Prostate gland (tissue), 2 donors: ENCODE measurements around the gene ACOT11. TPM values are rescaled to one million over a fixed set of nuclear protein-coding genes. Genes with fewer than 3 reads are reported as not detected.

ENCODE experiments used
- DNase-seq: peaks from one replicate; pipeline ENCODE4 v3.0.0-alpha.2; 2019; ENCODE audit warnings: low spot score
- H3K27ac ChIP-seq, 2 donors: fragments of 200-600 bp; sonication (generic); 2 replicates each; pipeline ENCODE4 v1.5.1; 2017 to 2019
- H3K27me3 ChIP-seq: fragments of 200-600 bp; sonication (generic); replicated peaks from 2 replicates; pipeline ENCODE4 v1.5.1; 2019; ENCODE audit not compliant: insufficient read depth
- H3K36me3 ChIP-seq, 2 donors: fragments of 200-600 bp; sonication (generic); 1 replicate in 1 of 2; 2 replicates in 1 of 2; pipeline versions ENCODE4 v1.5.1 to v1.8.1; 2017 to 2019
- H3K4me1 ChIP-seq: fragments of 200-600 bp; sonication (generic); replicated peaks from 2 replicates; pipeline ENCODE4 v1.5.1; 2019
- H3K4me3 ChIP-seq, 2 donors: fragments of 200-600 bp; sonication (generic); 2 replicates each; pipeline ENCODE4 v1.5.1; 2017 to 2019
- H3K9me3 ChIP-seq: fragments of 200-600 bp; sonication (generic); 2 replicates; pipeline ENCODE4 v1.5.1; 2017
- POLR2A ChIP-seq: fragments of 450-650 bp; IDR thresholded peaks from one replicate; pipeline ENCODE4 v1.6.1; 2016; ENCODE audit warnings: antibody characterized with exemption, mild to moderate bottlenecking
- POLR2AphosphoS5 ChIP-seq: sonication (generic); formaldehyde crosslinking; IDR thresholded peaks from one replicate; pipeline ENCODE4 v1.6.1; 2017; ENCODE audit warnings: antibody characterized with exemption
- WGBS: methylation state at CpG from one replicate; pipeline ENCODE4 v1.1.5; 2018; 5-methylcytosine and 5-hydroxymethylcytosine counted together
- intact Hi-C: fragments of 100-400 bp; cut with DNase I; formaldehyde crosslinking; loops from one replicate; pipeline ENCODE4 v1.14.2; 2022
- total RNA-seq, 2 donors: library from RNA; depleted of rRNA; stranded (reverse); fragments of >200 nt; gene quantifications; one replicate each; pipeline ENCODE4 v1.1.0, GENCODE V29; 2016
- TF ChIP-seq, protein P1 (sequence below), 4 experiments: fragments of 200-600 bp in 2 of 4; fragments of 450-650 bp in 2 of 4; sonication (generic) in 2 of 4; IDR thresholded peaks; 1 replicate in 3 of 4; 2 replicates in 1 of 4; pipeline ENCODE4 v1.5.1; 2016 to 2019; ENCODE audit warnings: antibody characterized with exemption in 4 of 4, mild to moderate bottlenecking in 2 of 4, moderate library complexity in 2 of 4

The ACOT11 gene
- total RNA-seq, result 10 to 100 TPM in 1 of 2 donors, 1 to 10 TPM in 1; 6.7 to 18.6 TPM

DNA sequence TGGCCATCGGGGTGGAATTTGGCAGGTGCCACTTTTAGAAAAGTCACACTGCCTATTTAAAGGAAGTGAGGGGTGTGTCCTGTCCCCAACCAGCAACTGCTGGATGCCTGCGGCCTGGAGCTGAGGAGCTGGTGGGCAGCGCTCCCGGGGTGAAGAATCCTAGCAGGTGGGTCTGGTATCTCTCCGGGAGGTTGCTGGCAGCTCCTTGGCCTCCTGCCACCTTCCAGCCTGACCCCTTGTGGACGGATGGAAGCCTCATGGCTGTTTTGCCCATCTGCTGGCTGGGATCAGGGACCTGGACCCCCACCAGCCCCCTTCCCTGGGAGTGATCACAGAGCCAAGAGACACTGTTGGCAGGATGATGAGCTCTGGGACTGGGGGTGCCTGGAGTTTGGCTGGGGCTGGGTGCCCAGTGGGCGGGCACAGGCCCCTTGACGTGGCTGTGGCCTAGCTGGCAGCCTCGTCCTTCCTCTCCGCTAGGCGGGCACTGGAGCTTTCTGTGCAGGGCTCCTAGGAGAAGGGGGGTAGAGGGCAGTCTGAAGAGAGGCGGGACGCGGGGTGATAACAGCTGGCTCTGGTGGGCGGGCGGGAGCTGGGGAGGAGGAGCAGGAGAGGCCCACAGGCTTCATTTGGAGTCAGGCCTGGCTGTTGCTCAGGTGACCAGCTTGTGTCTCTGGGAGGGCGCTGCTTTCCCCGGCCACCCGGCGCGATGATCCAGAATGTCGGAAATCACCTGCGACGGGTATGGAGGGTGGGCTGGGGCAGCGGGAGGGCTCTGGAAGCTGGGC, at the start of gene ACOT11:
TSS of gene ACOT11 (plus strand) at position 628 of the 788 bp plus-strand sequence. CDS start at position 710, 82 bp downstream.
- TF ChIP-seq, protein P1, sequence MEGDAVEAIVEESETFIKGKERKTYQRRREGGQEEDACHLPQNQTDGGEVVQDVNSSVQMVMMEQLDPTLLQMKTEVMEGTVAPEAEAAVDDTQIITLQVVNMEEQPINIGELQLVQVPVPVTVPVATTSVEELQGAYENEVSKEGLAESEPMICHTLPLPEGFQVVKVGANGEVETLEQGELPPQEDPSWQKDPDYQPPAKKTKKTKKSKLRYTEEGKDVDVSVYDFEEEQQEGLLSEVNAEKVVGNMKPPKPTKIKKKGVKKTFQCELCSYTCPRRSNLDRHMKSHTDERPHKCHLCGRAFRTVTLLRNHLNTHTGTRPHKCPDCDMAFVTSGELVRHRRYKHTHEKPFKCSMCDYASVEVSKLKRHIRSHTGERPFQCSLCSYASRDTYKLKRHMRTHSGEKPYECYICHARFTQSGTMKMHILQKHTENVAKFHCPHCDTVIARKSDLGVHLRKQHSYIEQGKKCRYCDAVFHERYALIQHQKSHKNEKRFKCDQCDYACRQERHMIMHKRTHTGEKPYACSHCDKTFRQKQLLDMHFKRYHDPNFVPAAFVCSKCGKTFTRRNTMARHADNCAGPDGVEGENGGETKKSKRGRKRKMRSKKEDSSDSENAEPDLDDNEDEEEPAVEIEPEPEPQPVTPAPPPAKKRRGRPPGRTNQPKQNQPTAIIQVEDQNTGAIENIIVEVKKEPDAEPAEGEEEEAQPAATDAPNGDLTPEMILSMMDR (IDR thresholded peaks at IDR 0.05), result peak in 2 of 4 experiments; percentile 53 to 84
- TF ChIP-seq POLR2A, result peak; percentile 32
- peak; percentile 48 for TF ChIP-seq POLR2AphosphoS5
- Histone ChIP-seq H3K4me1 (no peaks in the 10 kb centered on the region), H3K27me3 (no peaks in the 10 kb centered on the region), H3K4me3 (peak within 1 kb of the TSS; percentile 19 to 20), H3K27ac (peak within 1 kb of the TSS; percentile 70 to 78), H3K36me3 (no peaks in the 10 kb centered on the region), H3K9me3 (no peaks in the 10 kb centered on the region)
- intact Hi-C loops, result loop anchor here (2.0 to 10.0 kb wide), 4 partner anchors 33 to 167 kb away; partner anchors contain the start of genes MROH7, SSBP3 and TTC4
- peak; percentile 77 for DNase-seq
- WGBS, result 15% methylated on average over 25 of the region's 25 CpGs

DNA sequence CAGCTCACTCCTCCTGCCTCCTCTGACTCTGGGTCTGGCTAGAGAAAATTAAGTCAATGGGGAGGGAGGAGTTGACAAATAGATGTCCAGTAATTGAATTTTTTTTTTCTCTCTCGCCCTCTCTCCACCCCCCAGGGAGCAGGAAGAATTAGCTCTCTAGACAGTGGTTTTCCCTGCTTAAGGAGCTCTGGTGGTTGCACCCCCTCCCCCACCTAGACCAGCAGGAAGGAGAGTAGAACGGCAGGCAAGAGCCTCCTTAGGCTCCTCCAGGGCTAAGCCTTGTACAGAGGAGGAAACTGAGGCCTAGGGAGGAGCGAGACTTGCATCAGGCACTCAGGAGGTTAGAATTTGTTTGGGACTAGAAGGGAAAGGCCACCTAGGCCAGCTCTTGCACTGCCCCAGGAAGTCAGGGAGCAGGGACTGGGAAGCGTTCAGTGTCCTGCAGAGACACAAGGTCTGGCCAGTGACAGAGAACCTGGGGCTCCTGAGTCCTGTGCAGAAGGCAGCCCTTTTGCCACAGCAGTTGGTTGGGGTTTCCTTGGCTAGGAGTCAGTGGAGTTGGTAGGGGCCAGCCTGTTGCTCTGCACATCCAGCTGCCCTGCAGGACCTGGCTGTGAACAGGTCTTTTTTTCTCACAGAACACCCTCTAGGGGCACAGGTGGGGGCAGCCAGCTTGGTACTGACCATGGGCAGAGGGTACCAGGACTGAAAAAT, 49.5 kb upstream of the ACOT11 start:
- Histone ChIP-seq H3K27me3 (no peaks in the 10 kb centered on the region), H3K9me3 (no peaks in the 10 kb centered on the region), H3K36me3 (no peaks in the 10 kb centered on the region), H3K4me1 (no peaks in the 10 kb centered on the region), H3K27ac (no peak overlapping the region), H3K4me3 (no peak overlapping the region)
- 82% methylated on average over 4 of the region's 4 CpGs for WGBS
- TF ChIP-seq POLR2AphosphoS5, result no peak
- TF ChIP-seq, protein P1 (IDR thresholded peaks at IDR 0.05), result no peak
- no peak for TF ChIP-seq POLR2A
- intact Hi-C loops, result loop anchor here (5.0 kb wide), 1 partner anchor 309 kb away; a partner anchor contains a TSS
- DNase-seq, result no peak

DNA sequence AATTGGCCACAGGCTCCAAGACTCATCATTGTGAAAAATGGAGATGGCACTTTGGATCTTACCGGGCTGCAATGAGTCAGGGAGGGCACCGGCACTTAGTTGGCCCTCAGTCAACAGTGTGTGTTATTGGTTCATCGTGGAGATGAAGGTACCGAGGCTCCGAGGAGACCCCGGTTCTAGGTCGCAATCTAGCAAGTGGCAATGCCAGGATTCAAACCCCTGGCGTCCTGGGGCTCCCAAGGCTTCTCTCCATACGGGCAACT, 49.0 kb upstream of the ACOT11 start:
- TF ChIP-seq POLR2AphosphoS5 (no peak), POLR2A (no peak)
- TF ChIP-seq, protein P1 (IDR thresholded peaks at IDR 0.05), result no peak
- Histone ChIP-seq H3K4me1 (no peaks in the 10 kb centered on the region), H3K27me3 (no peaks in the 10 kb centered on the region), H3K27ac (no peak overlapping the region), H3K4me3 (peak overlapping the region; percentile 15 to 35), H3K9me3 (no peaks in the 10 kb centered on the region), H3K36me3 (no peaks in the 10 kb centered on the region)
- 13% methylated on average over 9 of the region's 9 CpGs for WGBS
- no peak for DNase-seq
- intact Hi-C loops, result loop anchor here (5.0 kb wide), 1 partner anchor 308 kb away; a partner anchor contains a TSS

DNA sequence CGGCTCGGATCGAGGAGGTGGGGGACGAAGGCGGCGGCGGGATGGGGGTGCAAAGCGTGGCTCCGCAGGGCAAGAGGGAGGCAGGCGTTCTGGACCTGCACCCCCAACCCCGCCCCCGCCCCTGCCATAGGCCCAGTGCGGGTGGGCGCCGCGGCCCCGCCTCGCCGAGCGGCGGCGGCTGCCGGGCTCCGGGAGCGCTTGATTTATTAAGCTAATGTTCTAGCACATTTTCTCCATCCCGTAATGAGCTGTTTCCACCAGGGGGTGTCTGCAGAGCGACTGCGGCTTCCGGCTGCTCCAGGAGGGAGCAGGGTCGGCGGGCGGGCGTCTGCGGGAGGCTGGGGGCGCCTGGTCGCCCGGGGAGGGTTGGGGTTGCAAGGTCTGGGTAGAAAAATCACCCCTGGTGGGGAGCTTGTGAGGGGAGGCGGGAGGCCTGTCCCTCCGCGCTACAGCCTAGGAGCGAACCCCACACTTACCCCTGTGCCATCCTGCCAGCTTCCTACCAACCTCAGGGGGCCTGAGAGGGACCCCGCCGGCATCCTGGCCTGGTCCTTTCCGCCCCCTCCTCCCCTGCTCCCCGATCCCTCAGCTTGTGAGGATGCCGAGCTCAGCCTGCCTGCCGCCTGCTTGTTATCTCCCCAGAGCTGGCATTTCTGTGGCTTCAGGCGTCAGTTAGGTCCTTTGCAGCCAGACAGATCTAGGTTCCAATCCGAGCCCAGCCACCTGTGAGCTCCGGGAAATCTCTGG, 48.5 kb upstream of the ACOT11 start:
- Histone ChIP-seq H3K9me3 (no peaks in the 10 kb centered on the region), H3K4me3 (peak overlapping the region; percentile 15 to 35), H3K4me1 (no peaks in the 10 kb centered on the region), H3K27me3 (no peaks in the 10 kb centered on the region), H3K27ac (no peak overlapping the region), H3K36me3 (no peaks in the 10 kb centered on the region)
- TF ChIP-seq POLR2A, result no peak
- TF ChIP-seq, protein P1 (IDR thresholded peaks at IDR 0.05), result peak in 2 of 4 experiments; percentile 44 to 56
- DNase-seq, result peak; percentile 30
- intact Hi-C loops, result loop anchor here (5.0 kb wide), 2 partner anchors 43 to 308 kb away; a partner anchor contains a TSS
- 3% methylated on average over 30 of the region's 50 CpGs for WGBS
